ENCODE results near the gene DYNLT1. TPM values are rescaled to one million over a fixed set of nuclear protein-coding genes. Genes with fewer than 3 reads are reported as not detected.

The DYNLT1 gene
- total RNA-seq, 3 donors from 2014 or later: 113 to 153 (median 147) TPM

DNA sequence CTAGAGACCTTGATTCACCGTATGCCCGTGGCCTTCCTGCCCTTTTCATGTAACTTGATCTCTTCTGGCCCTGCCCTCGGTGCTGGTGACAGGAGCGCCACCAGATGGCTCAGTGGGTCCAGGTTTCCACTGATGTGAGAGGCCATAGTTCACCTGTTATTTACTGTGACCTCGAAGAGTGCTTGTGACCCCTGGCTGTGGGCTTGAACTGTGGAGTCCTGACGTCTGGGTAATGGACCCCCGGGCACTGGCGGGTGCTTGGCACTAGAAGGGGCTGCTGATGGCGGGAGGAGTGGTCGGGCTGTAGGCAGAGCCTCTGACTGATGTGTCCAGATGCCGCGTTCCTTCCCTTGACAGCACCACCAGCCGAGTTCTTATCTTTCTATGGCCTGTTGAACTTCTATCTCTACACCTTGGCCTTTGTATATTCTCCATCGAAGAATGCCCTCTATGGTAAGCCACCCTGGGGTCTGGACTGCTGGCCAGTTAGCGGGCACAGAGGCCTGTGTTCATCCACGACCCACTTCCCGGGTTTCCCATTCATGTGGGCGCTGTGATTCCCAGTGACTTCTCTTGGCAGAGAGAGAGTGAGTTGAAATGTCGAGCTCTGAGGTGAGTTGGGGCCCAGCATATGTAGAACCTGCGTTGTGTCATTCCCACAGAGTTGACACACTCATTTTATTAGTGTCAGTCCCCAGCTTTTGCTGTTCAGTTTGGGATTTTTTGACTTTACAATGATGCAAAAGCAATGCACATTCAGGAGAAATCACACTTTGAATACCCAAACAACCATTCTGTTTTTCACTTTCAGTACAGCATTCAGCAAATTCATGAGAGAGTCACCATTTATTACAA lies 14.9 kb downstream of the DYNLT1 start:
- H3K4me3 ChIP-seq: no peak overlapping the region
- no peaks in the 10 kb centered on the region for H3K36me3 ChIP-seq (ENCODE audit: low read depth)
- DNase-seq: no peak
- intact Hi-C loops (cut with DNase I, micrococcal nuclease): no loop called here
- TF ChIP-seq, protein P1, sequence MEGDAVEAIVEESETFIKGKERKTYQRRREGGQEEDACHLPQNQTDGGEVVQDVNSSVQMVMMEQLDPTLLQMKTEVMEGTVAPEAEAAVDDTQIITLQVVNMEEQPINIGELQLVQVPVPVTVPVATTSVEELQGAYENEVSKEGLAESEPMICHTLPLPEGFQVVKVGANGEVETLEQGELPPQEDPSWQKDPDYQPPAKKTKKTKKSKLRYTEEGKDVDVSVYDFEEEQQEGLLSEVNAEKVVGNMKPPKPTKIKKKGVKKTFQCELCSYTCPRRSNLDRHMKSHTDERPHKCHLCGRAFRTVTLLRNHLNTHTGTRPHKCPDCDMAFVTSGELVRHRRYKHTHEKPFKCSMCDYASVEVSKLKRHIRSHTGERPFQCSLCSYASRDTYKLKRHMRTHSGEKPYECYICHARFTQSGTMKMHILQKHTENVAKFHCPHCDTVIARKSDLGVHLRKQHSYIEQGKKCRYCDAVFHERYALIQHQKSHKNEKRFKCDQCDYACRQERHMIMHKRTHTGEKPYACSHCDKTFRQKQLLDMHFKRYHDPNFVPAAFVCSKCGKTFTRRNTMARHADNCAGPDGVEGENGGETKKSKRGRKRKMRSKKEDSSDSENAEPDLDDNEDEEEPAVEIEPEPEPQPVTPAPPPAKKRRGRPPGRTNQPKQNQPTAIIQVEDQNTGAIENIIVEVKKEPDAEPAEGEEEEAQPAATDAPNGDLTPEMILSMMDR (IDR thresholded peaks at IDR 0.05): no peak
- no peak for ATAC-seq
- peaks cover 26% of the 10 kb centered on the region for H3K4me1 ChIP-seq (ENCODE audit: low read depth)
- no peaks in the 10 kb centered on the region for H3K9me3 ChIP-seq

DNA sequence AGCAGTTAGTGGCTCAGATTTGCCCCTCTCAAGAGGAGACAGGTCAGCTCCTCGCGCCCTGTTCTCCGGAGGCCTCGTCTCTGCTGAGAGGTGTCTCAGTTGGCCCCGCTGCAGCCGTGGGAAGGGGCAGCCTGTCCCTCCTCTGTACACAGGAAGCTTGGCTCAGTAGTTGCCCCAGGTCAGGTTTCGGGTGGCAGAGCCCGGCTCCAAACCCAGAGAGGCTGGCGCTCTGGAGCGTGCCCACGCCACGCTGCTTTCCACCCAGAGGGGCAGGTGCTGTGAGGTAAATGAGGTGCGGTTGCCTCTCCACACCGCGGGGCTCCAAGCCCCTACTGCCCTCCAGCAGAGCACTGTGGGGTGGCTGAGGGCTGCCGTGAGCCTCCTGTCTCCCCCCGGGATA lies 16.0 kb downstream of the DYNLT1 start:
- DNase-seq (no peak), ATAC-seq (no peak)
- H3K4me3 ChIP-seq: no peak overlapping the region
- no peaks in the 10 kb centered on the region for H3K36me3 ChIP-seq (ENCODE audit: low read depth)
- no peaks in the 10 kb centered on the region for H3K9me3 ChIP-seq
- TF ChIP-seq, protein P1 (IDR thresholded peaks at IDR 0.05): no peak
- intact Hi-C loops (cut with DNase I, micrococcal nuclease): no loop called here
- H3K4me1 ChIP-seq (ENCODE audit: low read depth): peaks cover 26% of the 10 kb centered on the region

DNA sequence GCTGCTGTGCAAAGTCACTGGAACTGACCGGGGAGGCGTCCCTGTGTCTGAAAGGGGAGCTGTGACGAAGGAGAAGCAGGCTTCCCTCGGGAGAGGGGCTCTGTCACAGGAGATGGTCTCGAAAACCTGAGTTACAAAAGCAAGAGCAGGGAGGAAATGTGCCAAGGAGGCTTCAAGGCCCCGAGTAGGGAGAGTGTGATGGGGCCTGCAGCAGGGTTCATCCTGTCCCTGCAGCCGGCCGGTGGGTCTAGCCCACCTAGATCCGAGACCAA lies 16.7 kb downstream of the DYNLT1 start:
- DNase-seq (no peak), ATAC-seq (no peak)
- peaks cover 26% of the 10 kb centered on the region for H3K4me1 ChIP-seq (ENCODE audit: low read depth)
- no peaks in the 10 kb centered on the region for H3K9me3 ChIP-seq
- no peaks in the 10 kb centered on the region for H3K36me3 ChIP-seq (ENCODE audit: low read depth)
- intact Hi-C loops (cut with DNase I, micrococcal nuclease): no loop called here
- H3K4me3 ChIP-seq: no peak overlapping the region
- TF ChIP-seq, protein P1 (IDR thresholded peaks at IDR 0.05): no peak

DNA sequence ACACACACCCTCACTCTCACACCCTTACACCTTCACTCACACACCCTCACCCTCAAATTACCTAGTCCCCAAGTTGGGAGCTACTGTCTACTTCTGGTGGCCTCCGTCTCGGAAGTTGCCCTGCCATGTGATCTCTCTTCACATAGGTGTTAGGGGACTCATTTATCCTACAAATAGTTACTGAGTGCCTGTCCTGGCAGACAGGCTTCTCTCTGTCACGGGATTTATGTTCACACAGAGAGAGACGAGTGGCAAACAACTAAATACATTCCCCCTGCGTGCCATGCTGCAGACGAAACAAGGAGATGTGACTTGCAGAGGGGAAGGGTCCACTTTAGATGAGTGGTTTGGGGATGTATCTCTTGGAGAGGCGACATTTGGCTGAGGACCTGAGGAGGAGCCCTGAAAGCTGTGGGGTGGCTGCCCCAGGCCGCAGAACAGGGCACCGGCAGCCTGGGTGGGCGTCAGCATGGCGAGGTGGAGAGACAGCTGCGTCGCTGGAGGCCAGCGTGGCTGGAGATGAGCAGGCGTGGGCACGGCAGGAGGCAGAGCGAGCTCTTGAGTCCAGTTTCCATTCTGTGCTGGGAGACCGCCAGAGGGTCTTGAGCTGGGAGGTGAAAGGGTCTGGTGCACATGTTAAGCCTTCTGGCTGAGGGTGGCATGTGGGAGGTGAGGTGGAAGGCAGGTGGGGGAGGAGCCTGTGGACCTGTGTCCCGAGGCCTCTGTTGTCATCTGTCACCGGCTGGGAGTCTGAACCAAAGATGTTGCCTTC lies 17.2 kb downstream of the DYNLT1 start:
- Histone ChIP-seq H3K9me3 (no peaks in the 10 kb centered on the region), H3K36me3 (ENCODE audit: low read depth) (no peaks in the 10 kb centered on the region), H3K4me1 (ENCODE audit: low read depth) (peaks cover 24% of the 10 kb centered on the region), H3K4me3 (no peak overlapping the region)
- DNase-seq (no peak), ATAC-seq (no peak)
- intact Hi-C loops (cut with DNase I, micrococcal nuclease): no loop called here
- TF ChIP-seq, protein P1 (IDR thresholded peaks at IDR 0.05): no peak

DNA sequence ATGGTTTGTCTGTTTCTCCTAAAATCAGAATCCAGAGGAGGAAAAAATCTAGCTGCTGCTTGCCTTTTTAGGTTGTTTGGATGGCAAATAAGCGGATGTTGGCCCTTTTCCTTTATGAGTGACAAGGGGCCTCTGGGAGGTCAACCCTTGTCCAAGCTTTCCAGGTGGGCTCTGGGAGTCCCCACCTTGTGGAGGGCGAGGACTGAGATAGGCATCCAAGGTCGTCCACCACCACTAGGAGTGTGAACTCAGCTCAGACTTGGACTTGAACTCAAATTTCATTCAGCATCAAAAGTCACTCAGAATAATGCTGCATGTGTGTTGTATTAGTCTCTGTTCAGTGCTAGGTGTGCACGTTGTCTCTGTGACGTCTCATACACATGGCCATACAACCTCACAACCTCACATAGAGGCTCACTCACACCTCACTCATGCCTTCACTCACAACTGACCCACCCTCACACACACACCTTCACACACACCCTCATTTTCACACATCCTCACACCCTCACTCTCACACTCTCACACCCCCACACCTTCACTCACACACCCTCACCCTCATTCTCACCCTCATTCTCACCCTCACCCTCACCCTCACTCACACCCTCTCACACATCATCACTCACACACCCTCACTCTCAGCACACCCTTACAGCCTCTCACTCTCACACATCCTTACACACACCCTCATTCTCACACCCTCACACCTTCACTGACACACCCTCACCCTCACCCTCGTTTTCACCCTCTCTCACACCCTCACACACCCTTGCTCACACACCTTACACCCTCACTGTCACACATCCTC lies 18.0 kb downstream of the DYNLT1 start:
- TF ChIP-seq, protein P1 (IDR thresholded peaks at IDR 0.05): no peak
- intact Hi-C loops (cut with DNase I, micrococcal nuclease): no loop called here
- Histone ChIP-seq H3K9me3 (no peaks in the 10 kb centered on the region), H3K36me3 (ENCODE audit: low read depth) (no peaks in the 10 kb centered on the region), H3K4me3 (no peak overlapping the region), H3K4me1 (ENCODE audit: low read depth) (peaks cover 18% of the 10 kb centered on the region)
- no peak for DNase-seq
- no peak for ATAC-seq
